ENCODE measurements around the gene ITGB1.
"Not testable (repeated sequence)": the region's sequence is repeated elsewhere in the genome, so short reads cannot be mapped to it uniquely, and the experiment has no call there.

The ITGB1 gene

GRCh38 chr10:32958085-32959005 is at the start of gene ITGB1:
ITGB1 (minus strand) TSS chr10:32958230; CDS start chr10:32935558, 22,672 bp downstream.
- DNase-seq, result peak; percentile 27 to 58

GRCh38 chr10:33006342-33006887 is 48.4 kb upstream of the ITGB1 start:
- no peak for DNase-seq

GRCh38 chr10:33005322-33006301 is 47.6 kb upstream of the ITGB1 start:
- no peak for DNase-seq

- DNase-seq, result no peak
Measured at GRCh38 chr10:33001908-33002492, 44.0 kb upstream of the ITGB1 start.

- not testable (repeated sequence) for DNase-seq
Measured at GRCh38 chr10:32998060-32998581, 40.1 kb upstream of the ITGB1 start.

- no peak for DNase-seq
Measured at GRCh38 chr10:32995751-32996150, 37.7 kb upstream of the ITGB1 start.

GRCh38 chr10:32995066-32995622 is 37.1 kb upstream of the ITGB1 start:
- no peak for DNase-seq

GRCh38 chr10:32994632-32995031 is 36.6 kb upstream of the ITGB1 start:
- not testable (repeated sequence) for DNase-seq

- DNase-seq, result not testable (repeated sequence)
Measured at GRCh38 chr10:32992310-32992709, 34.3 kb upstream of the ITGB1 start.

- DNase-seq, result no peak
Measured at GRCh38 chr10:32990811-32991210, 32.8 kb upstream of the ITGB1 start.

- no peak for DNase-seq
Measured at GRCh38 chr10:32988604-32989003, 30.6 kb upstream of the ITGB1 start.

- no peak for DNase-seq
Measured at GRCh38 chr10:32987172-32987571, 29.1 kb upstream of the ITGB1 start.

GRCh38 chr10:32985775-32986350 is 27.8 kb upstream of the ITGB1 start:
- DNase-seq, result no peak

- DNase-seq, result no peak
Measured at GRCh38 chr10:32985341-32985764, 27.3 kb upstream of the ITGB1 start.

- no peak for DNase-seq
Measured at GRCh38 chr10:32984003-32984600, 26.1 kb upstream of the ITGB1 start.

GRCh38 chr10:32982911-32983909 is 25.2 kb upstream of the ITGB1 start:
- no peak for DNase-seq

- DNase-seq, result no peak
Measured at GRCh38 chr10:32982293-32982709, 24.3 kb upstream of the ITGB1 start.

GRCh38 chr10:32981760-32982159 is 23.7 kb upstream of the ITGB1 start:
- DNase-seq, result no peak

- peak; percentile 86 for DNase-seq
Measured at GRCh38 chr10:32980558-32981468, 22.8 kb upstream of the ITGB1 start.

All from cerebellar nuclear complex (tissue), 1 donor.